Sigmoid colon (tissue), 4 donors: Measurements from ENCODE around the gene COL17A1.

Source experiments
- CTCF ChIP-seq, 4 experiments: fragments of 450-650 bp in 3 of 4; fragments of 200-600 bp in 1 of 4; IDR thresholded peaks; one replicate each; pipeline ENCODE4 v1.5.1; 2016 to 2019; ENCODE audit warnings: antibody characterized with exemption in 4 of 4, mild to moderate bottlenecking in 3 of 4, moderate library complexity in 2 of 4
- EP300 ChIP-seq, 4 donors: sonication (generic); formaldehyde crosslinking; IDR thresholded peaks; one replicate each; pipeline ENCODE4 v1.6.1; 2017; ENCODE audit warnings: antibody characterized with exemption in 4 of 4
- POLR2AphosphoS5 ChIP-seq, 4 donors: sonication (generic); formaldehyde crosslinking; IDR thresholded peaks; one replicate each; pipeline ENCODE4 v1.6.1; 2017; ENCODE audit warnings: antibody characterized with exemption in 4 of 4

- TF ChIP-seq CTCF (IDR thresholded peaks at IDR 0.05) (no peak), POLR2AphosphoS5 (IDR thresholded peaks at IDR 0.05) (no peak), EP300 (IDR thresholded peaks at IDR 0.05) (no peak)
Measured at GRCh38 chr10:104043854-104044253, 41.8 kb downstream of the COL17A1 start.
